ENCODE results near the gene LRRC3.

DNA sequence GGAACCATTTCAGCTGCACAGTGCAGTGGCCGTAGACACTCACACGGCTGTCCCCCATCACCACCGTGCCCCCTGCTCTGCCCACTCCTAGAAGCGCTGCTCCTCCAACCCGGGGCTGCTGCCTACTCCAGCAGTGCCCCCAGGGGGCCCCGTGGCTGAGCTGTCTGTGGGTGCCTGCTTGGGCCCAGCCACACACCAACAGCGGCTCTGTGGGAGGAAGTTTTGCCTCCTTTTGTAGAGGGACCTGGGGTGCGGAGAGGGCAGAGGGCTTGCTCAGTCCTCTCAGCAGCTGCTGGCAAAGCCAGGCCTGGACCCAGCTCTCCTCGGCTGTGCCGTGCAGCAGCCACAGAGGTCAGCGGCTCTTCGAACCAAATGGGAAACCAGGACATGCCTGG is 11.4 kb upstream of the LRRC3 start:
- TF ChIP-seq, protein P1, sequence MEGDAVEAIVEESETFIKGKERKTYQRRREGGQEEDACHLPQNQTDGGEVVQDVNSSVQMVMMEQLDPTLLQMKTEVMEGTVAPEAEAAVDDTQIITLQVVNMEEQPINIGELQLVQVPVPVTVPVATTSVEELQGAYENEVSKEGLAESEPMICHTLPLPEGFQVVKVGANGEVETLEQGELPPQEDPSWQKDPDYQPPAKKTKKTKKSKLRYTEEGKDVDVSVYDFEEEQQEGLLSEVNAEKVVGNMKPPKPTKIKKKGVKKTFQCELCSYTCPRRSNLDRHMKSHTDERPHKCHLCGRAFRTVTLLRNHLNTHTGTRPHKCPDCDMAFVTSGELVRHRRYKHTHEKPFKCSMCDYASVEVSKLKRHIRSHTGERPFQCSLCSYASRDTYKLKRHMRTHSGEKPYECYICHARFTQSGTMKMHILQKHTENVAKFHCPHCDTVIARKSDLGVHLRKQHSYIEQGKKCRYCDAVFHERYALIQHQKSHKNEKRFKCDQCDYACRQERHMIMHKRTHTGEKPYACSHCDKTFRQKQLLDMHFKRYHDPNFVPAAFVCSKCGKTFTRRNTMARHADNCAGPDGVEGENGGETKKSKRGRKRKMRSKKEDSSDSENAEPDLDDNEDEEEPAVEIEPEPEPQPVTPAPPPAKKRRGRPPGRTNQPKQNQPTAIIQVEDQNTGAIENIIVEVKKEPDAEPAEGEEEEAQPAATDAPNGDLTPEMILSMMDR (IDR thresholded peaks at IDR 0.05; ENCODE audit: control extremely low read depth in 1 of 3, insufficient read depth in 1 of 3, low read depth in 1 of 3, low read length in 3 of 3), result no peak
- TF ChIP-seq KDM1A (IDR thresholded peaks at IDR 0.05; ENCODE audit: borderline replicate concordance, low read length) (no peak), SP1 (IDR thresholded peaks at IDR 0.05; ENCODE audit: low read depth, low read length) (no peak), PHF8 (conservative IDR thresholded peaks at IDR 0.05; ENCODE audit: low read depth, low read length) (no peak), ASH2L (IDR thresholded peaks at IDR 0.05; ENCODE audit: low read length) (no peak), EZH2 (IDR thresholded peaks at IDR 0.05; ENCODE audit: low read depth, low read length, severe bottlenecking) (no peak), TAF1 (IDR thresholded peaks at IDR 0.05; ENCODE audit: low read depth, low read length) (no peak)

All from H1 (cell line).